ENCODE results near the gene FAM216B.
"Not testable (repeated sequence)": the region's sequence is repeated elsewhere in the genome, so short reads cannot be mapped to it uniquely, and the experiment has no call there.

Gene FAM216B

DNA sequence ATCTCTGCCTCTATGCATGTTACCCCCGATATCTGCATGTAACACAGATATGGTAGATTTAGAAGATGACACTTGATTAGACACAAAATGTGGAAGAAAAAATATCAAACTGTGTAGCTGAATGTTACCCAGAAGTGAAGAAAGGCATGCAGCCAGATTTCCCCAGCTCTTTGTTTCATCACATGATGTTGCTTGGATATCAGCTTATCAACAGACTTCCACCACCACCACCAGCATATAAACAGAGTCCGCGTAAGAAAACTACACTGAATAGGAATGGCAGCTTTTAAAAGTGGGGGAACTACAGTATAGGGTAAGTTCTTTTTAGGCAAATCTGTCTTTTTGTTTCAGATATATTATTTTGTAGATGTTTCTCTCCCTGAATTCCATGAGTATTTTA is at the start of gene FAM216B:
FAM216B (plus strand) TSS at position 233 of the 400 bp plus-strand sequence. CDS start 2,484 bp downstream, outside the sequence.
- no peak for DNase-seq

DNA sequence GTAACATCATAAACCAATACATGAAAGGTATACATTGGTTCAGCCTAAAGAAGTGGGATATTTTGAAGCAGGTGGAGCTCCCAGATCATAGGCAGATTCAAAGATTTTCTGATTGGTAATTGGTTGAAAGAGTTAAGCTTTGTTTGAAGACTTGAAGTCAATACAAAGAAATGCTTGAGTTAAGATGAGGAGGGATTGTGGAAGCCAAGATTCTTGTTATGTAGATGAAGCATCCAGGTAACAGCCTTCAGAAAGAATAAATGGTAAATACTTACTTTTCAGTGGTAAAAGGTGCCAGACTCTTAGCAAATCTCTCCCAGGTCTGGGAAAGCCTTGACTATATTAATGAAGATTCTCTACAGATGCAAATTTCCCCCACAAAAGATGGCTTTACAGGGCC is 49.3 kb upstream of the FAM216B start:
- DNase-seq = no peak

DNA sequence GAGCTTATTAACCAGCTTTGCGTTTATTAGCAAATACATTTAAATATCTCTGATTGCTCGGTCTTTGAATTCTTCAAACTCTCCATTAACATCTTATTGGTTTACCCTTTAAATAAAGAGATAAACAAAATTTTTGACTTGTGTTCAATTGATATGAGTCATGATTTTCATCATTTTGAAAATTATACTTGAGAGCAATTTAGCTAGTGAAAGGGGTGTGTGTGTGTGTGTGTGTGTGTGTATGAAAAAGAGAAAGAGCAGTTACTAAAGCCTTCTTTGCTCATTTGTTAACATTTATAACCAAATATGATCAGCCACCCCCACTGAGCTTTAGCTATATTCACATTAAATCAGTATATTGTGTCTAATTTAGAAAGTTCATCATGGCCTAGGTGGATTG is 48.3 kb upstream of the FAM216B start:
- no peak for DNase-seq

DNA sequence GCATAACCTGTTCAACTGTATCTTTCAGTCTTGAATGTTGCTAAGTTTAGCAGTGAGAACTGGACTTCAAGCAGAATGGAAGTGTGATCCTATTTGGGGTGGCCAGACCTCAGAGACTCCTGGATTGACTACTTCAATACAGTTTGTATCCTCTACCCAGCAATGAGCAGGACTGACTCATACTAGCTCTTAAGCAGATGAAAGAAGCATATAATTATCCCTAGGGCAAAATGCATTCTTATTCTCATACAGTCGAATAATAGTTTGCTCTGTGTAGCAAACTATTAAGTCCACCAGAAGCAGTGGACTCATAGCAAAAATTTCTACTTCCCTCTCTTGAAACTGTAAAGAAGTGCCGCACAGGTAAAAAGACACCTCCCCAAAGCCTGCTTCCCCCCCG is 46.4 kb upstream of the FAM216B start:
- no peak for DNase-seq

DNA sequence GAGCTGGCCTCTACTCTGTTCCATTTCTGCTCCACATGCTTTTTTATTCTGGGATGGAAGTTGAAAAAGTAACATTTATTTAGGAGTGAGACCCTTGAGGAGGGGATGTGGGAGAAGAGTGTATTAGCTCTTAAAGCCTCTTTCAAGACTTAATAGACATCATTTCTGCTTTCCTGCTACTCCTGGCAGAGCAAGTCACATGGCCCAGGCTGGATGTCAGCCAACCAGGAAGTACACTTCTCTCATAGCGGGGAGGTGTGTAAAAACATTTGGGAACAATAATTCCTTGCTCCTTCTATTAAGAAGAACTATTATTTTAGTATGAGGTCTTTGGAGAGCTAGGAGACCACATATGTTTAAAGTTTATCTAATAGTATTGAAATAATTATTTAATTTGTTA is 40.6 kb upstream of the FAM216B start:
- DNase-seq = no peak

DNA sequence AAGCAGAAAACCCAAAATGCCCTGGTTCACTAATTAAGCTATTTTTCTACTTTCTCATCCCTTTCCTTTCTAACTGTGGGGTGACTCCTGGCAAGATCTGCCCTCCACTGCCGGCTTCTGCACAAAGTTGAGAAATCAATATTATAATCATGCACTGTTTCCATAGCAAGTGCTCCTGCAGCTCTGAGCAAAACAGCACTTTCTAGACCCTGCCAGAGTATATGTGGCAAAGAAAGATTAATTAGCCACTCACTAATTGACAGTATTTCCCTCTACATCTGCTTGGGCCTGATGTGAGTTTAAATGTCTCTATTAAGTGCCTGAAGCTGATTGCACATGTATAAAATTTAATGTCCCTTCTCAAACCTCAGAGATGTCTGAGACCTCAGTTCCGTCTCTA is 39.5 kb upstream of the FAM216B start:
- DNase-seq = no peak

DNA sequence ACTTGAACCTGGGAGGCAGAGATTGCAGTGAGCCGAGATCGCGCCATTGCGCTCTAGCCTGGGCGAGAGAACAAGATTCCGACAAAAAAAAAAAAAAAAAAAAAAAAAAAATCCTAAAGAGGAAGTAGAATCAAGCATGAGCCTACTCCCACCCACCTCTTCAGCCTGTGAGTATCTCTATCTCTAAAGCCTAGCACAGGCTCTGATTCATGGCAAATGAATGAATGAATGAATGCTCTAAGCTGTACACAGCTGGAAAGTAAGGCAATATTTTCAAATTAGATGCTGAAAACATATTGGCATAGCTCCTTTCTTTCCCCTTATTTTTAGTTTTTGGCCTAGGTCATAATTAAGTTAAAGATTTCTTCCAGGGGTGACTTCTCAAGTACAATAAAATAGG is 35.7 kb upstream of the FAM216B start:
- DNase-seq = no peak

DNA sequence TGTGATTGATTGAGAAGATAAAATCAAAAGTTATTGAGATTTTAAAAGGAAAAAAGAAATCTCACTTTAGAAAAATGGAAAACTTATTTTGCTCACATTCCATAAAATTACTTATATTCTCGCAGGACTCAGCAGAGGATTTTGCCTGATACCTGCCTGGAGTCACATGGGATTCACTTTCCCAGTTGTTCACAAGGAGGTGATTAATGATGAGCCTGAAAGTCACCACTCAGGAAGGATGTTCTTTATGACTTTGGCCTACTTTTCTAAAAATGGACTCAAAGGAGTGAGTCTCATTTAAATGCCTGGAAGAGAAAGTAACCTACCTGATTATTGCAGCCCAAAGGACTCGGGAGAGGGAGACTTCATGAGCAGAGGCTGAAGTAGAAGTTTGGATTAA is 34.5 kb upstream of the FAM216B start:
- DNase-seq = no peak

DNA sequence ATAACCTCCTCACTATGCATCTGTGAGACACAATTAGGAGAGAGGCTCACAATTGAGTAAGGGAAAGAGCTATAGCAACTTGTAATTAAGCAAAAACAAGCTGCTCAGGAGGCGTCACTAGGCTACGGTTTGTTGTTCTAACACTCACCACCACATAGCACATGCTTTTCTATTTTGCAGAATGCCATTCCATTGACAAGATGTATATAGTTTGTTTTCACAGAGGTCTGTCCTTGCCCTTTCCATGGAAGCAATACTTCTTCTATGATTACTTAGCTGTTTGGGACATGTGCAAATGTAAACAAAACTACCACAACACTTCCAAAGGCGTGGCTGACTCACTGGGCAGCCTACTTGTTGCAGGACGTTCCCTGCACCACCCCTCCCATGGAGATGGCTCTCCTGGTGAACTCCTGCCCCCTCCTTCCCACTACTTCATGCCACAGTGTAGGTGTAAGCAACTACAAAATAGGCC is 33.9 kb upstream of the FAM216B start:
- no peak for DNase-seq

DNA sequence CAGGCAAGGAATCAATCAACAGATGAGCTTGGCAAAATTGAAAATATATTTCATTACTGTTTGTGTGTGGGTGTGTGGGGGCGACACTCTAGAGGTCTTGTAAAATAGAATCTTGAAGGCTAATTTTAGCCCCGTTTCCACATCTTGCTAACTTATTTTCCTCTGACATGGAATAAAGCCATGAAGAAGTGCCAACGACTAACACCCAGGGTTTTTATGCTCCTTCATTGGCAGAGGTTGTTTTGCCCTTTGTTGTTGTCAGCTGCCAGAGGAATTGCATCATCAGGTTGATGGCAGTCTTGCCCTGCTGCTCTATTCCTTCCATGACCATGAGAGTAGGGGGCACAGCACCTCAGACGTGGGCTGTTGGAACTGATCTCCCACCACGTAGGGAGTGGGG is 30.6 kb upstream of the FAM216B start:
- DNase-seq = no peak

DNA sequence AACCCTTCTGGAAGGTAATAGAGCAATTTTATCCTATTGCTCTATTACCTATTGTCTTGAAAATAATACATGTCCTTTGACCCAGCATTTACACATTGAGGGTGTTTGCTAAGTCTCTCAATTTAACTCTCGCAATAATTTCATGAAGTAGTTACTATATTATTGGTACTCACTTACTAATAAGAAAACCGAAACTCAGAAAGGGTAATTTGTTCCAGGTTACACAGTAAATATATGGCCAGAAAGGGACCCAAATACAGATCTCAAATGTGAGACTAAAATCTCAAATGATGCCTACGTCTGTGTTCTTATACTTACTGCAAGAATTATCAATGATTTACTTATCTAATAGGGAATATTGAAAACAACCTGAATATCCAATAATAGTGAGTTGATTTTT is 29.7 kb upstream of the FAM216B start:
- no peak for DNase-seq

DNA sequence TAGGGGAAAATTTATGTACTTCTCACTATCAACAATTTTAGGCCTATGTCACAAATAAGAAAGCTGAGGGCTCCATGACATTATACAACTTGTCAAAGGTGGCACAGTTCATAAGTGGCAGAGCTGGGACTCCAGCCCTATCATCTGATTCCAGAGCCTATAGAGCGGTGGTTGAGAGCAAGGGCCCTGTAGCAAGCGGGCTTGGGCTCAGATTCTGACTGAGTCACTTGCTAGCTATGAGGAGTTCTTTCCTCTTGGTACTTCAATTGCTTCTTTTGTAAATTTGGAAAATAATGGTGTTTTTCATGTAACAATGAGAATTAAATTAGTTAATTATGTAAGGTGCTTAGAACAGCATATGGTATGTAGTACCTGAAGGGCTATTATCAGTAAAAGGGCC is 28.7 kb upstream of the FAM216B start:
- DNase-seq = peak; percentile 41

DNA sequence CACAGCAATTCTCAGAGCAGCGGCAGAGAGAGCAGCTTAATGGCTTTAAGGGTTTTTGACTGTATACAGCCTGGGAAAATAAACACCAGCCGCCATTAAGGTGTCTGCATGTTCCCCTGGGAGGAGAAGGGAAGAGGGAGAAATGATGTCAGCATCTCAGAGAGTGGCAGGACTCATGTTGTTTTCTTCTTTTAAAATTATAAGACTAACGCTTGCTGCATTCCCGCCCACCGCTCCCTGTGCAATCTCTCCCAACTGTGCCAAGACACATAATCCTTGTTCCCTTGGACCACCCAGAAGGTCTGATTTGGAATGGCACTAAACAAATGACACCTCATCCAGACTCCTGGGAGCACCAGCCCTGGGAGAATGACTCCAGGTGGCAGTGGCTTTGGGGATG is 27.7 kb upstream of the FAM216B start:
- no peak for DNase-seq

DNA sequence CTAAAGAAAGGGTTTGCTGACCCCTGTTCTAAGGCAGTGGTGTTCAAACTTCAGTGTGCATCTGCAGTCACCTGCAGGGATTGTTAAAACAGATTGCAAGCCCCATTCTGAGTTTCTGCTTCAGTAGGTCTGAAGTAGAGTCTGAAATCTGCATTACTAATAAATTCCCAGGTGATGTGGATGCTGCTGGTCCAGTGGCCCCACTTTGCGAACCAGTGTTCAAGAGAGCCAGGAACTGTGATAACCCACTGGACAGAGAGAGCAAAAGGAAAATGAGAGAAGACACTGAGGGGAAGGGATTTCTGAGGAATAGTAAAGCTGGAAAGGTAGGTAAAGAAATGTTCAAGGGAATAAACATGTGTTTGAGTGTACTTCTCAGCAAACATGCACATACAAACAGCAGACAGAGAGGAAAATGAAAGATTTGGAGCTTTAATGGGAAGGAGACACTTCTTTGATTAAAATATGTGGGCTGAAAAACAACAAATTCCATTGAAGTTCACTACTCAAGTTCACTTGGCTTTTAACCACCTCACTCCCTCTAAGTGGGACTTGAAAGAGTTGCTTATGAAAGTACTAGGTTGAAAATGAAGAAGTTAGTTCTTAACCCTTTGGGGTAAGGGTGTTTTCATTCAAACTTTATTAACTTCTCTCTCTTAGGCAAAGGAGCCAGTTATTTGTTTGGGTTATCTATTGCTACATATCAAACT is 26.4 kb upstream of the FAM216B start:
- DNase-seq = no peak

DNA sequence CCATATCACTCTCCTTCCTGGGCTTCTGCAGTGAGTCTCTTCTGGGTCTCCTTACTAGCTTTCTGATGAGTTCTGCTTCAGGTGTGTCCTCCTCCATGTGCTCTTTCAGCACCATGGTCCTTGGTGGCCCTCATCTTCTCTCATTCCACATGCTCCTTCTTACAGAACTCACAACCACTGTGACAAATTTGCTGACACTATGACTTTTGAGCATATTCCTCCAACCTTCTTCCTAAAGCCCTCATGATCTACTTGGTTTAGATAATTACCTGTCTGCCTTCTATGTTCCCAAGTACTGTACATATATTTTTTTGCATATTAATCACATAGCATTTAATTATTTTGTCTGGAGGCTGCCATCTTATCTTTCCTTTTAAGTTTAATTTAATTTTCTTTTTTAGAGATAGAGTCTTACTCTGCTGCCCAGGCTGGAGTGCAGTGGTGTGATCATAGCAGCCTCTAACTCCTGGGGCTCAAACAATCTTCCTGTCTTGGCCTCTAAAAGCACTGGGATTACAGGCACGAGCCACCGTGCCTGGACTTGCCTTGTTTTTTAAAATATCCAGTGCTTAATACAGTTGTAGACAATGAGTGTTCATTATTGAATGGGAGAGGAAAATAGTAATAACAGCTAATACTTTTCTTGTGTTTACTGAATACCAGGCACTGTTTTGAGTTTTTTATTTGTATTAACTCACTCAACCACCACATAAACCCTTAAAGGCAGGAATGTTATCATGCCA is 23.5 kb upstream of the FAM216B start:
- no peak for DNase-seq

DNA sequence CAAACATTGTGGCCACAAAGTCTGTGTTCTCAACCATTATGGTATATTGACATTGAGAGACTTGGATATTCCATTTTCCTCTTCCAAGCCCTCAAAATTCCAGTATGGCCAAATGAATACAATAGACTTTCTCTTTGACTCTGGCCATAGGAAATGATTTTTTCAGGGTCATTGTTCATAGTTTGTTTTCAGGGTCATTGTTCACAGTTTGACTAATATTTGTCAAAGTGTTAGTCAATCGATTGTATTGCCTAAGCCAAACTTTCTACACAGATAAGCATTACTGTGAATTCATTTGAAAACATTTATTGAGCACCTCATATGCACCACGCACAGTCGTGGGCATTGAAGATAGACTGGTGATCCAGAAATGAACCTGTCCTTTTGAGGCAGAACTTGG is 22.9 kb upstream of the FAM216B start:
- no peak for DNase-seq

DNA sequence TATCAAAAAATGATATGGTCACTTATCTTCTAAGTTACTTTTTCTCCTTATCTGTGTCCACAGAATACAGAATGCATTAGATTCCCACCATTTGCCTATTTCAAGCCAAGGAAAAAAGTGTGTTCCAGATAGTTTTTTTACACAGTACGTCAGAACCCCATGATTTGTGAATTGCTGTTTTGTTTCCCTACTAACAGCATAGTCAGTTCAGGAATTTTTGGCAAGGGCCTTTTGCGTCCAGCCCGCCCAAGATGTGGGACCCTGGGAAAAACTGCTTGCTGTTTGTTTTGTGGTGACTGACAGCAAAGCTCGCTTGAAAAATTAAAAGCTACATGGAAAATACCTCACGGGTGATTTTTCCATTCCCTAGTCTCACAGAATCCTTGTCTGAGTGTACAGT is 20.4 kb upstream of the FAM216B start:
- no peak for DNase-seq

DNA sequence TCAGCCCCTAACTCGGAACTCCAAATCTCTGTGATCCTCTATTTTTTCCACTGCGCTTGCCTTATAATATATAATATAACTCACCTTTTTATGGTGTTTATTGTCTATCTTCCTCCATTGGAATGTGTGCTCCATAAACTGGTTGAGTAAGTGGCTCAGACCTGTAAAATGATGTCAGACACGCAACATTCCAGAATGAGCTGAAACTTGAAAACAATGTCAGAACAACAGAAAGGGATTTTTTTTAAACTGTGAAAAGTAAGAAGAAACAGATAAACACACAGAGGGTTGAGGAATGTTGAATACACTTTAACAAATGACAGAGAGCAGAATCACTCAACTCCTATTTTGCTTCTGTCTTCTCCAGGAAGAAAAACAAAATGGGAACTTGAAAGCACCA is 19.1 kb upstream of the FAM216B start:
- DNase-seq = no peak

DNA sequence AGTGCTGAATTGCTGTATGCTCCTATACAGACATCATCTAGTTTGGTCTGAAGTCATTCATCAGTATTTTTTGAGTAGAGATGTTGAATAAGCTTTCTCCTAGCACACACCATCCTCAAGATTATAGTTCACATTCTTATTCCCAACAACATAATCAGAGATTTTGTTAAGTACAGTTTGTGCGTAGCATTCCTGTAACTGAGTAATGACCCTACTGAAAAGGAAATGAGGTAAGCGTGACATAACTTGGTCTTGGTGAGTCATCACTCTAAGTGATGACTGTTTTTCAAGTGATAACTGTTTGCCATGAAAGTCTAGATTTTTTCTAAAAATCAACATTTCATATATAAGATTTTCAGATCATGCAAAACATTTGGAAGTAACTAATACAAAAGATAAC is 18.5 kb upstream of the FAM216B start:
- no peak for DNase-seq

DNA sequence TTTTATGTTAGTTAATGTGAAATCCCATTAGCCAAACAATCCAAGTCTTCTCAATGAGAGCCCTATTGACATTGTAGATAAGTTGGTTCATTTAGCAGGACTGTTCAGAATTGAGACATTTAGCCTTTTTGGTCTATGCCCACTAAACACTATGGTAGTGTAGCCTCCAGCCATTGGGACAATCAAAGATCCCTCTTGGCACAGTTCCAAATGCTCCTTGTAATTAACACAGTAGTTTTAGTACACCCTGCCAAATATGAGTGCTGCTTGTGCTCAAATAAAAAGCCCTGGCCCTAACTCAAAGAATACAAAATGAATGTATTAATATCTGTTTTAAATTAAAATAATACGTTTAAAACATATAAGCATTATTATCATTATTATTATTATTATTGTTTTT is 15.4 kb upstream of the FAM216B start:
- peak; percentile 86 for DNase-seq

DNA sequence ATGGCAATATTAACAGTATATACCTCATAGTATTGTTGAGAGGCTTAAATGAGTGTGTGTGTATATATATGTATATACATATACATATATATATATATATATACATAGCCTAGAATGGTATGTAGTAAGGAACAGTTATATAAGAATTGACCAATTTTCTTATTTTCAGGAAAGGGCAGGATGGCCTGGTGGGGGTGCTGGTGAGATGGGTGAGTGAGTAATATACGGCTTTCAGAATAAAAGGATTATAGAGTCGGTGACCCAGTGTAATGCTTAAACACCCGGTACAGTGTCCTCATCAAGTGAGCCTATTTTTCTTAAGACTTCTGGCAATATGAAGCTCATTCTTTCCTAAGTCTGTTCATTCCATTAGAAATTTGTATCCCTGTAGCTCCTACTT is 11.7 kb upstream of the FAM216B start:
- no peak for DNase-seq

DNA sequence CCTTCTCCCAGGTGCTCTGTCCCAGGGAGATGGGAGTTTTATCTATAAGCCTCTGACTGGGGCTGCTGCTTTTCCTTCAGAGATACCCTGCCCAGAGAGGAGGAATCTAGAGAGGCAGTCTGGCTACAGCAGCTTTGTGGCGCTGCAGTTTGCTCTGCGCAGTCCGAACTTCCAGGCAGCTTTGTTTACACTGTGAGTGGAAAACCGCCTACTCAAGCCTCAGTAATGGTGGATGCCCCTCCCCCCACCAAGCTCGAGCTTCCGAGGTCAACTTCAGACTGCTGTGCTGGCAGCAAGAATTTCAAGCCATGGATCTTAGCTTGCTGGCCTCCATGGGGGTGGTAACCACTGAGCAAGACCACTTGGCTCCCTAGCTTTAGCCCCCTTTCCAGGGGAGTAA is 4.8 kb upstream of the FAM216B start:
- not testable (repeated sequence) for DNase-seq

DNA sequence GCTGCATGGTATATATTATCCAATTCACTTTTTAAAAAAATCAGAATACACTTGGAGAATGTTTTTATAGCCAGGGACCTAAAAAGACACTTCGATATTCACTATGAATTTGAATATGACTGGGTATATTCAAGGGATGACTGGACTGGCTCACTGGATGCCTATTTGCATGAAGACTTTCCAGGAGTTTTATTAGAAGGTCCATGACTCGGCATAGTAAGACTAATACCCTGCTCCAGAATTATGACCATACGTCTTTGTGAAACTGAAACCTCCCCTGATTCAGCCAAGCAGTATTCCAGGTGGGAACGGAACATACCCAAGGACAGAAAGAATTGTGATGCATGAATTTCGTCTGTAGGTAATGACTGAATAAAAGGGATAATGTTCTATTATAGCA is 3.9 kb upstream of the FAM216B start:
- DNase-seq = no peak

DNA sequence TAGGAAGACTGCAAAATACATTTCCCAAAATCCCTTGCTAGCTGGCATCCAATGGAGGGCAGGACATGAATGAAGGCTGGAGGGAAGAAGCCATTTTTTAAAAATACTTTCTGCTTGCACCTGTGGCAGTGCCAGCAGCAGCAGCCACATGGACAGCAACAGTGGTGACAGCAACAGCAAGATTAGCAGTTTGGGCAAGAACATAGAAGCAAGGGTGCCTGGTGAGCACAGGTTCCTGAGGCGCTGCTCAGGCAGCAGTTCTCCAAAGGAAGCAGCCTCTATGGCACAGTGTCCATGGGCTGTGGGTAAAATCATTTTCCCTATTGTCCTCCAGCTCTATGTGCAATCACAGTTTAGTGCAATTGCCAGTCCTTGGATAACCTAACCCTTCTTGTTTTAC is 1.3 kb upstream of the FAM216B start:
- DNase-seq = no peak

DNA sequence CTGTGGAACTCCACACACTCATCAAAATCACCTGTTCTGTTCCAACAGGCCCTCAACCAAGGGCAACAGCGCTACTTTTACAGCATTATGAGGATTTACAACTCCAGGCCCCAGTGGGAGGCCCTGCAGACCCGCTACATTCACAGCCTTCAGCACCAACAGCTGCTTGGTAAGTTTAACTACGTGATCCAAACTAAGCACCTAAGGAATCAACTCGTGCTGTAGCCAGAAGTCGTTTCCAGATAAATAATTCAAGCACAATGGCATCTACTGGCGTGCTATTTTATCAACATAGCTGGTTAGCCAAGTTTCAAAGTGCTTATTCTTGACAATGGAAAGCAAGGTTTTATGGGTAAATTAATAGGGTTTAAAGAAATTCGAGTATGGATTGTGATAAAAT is 5.3 kb downstream of the FAM216B start:
- DNase-seq = no peak

Measured in NCI-H1105 treated with DMSO at 0.1 percent for 48 hours (cell line).